Measurements from ENCODE around the gene F9. TPM values are rescaled to one million over a fixed set of nuclear protein-coding genes. Genes with fewer than 3 reads are reported as not detected.

F9 gene
- total and polyA plus RNA-seq, 2 of the 8 experiments (the other 6 are each of a cell fraction or from before 2014, with no cell fraction given): not detected

GRCh38 chrX:139542652-139543051 lies 12.1 kb downstream of the F9 start:
- H3K9ac ChIP-seq (replicated peaks in 1 of 4; ENCODE audit: extremely low read depth in 1 of 4, low read depth in 3 of 4, low read length in 3 of 4): no peak overlapping the region
- H3K56ac ChIP-seq (replicated peaks; ENCODE audit: insufficient read length, low read depth, low read length): no peak overlapping the region
- no peak overlapping the region for H3K4ac ChIP-seq (replicated peaks; ENCODE audit: insufficient read length, low read depth, low read length)
- no peaks in the 10 kb centered on the region for H3K23me2 ChIP-seq (ENCODE audit: low read depth, low read length)
- no peak overlapping the region for H4K5ac ChIP-seq (ENCODE audit: insufficient read length, low read depth, low read length)
- no peak overlapping the region for H3K4me3 ChIP-seq (ENCODE audit: extremely low read depth in 1 of 4, insufficient read depth in 2 of 4, low read depth in 3 of 4, low read length in 4 of 4)
- WGBS, 2 experiments (ENCODE audit: extremely low coverage in 1 of 2, insufficient coverage in 1 of 2, insufficient read length in 1 of 2, insufficient replicate concordance in 2 of 2, low coverage in 1 of 2, low lambda C conversion rate in 2 of 2, missing lambda C conversion rate in 1 of 2): 83% methylated on average over 1 of the region's 1 CpG; no CpG with 5 or more reads in 1 of the 2 experiments
- no peaks in the 10 kb centered on the region for H3K36me3 ChIP-seq (ENCODE audit: control insufficient read depth in 2 of 4, insufficient read depth in 4 of 4, low read length in 3 of 4)
- no peak overlapping the region for H4K8ac ChIP-seq (ENCODE audit: extremely low read depth, insufficient read depth, low read length)
- no peak overlapping the region for H2BK120ac ChIP-seq (replicated peaks; ENCODE audit: low read depth, low read length)
- no peaks in the 10 kb centered on the region for H4K20me1 ChIP-seq (replicated peaks in 1 of 2; ENCODE audit: control insufficient read depth in 1 of 2, insufficient read depth in 2 of 2, low read length in 2 of 2)
- H2BK12ac ChIP-seq (ENCODE audit: low read depth, low read length): no peak overlapping the region
- H2AFZ ChIP-seq (ENCODE audit: low read length): no peak overlapping the region
- no peak overlapping the region for H2BK15ac ChIP-seq (ENCODE audit: low read length)
- no peak overlapping the region for H2AK5ac ChIP-seq (ENCODE audit: low read depth, low read length)
- FAIRE-seq (no peak), DNase-seq (ENCODE audit: low read depth in 1 of 2, low spot score in 2 of 2) (no peak)
- no peak overlapping the region for H3K23ac ChIP-seq (ENCODE audit: insufficient read length)
- H3K4me1 ChIP-seq (replicated peaks in 1 of 4; ENCODE audit: control insufficient read depth in 3 of 4, insufficient read depth in 4 of 4, low read length in 3 of 4): no peaks in the 10 kb centered on the region
- TF ChIP-seq TEAD4 (IDR thresholded peaks at IDR 0.05; ENCODE audit: low read depth, low read length) (no peak), BRCA1 (IDR thresholded peaks at IDR 0.05; ENCODE audit: low read depth, low read length) (no peak), BACH1 (IDR thresholded peaks at IDR 0.05; ENCODE audit: low read length) (no peak)
- H3K27ac ChIP-seq (ENCODE audit: low read depth, low read length): no peak overlapping the region
- H4K91ac ChIP-seq (replicated peaks; ENCODE audit: insufficient read length, low read length): no peak overlapping the region
- POLR2A ChIA-PET (ENCODE audit: partially characterized antibody): no interaction called here
- H3K9me3 ChIP-seq (ENCODE audit: insufficient read depth in 2 of 2, low read depth in 1 of 2, low read length in 1 of 2): no peaks in the 10 kb centered on the region
- H2BK20ac ChIP-seq (ENCODE audit: low read length): no peak overlapping the region
- no peaks in the 10 kb centered on the region for H3K79me1 ChIP-seq (ENCODE audit: low read depth, low read length)
- no peak overlapping the region for H2BK5ac ChIP-seq (ENCODE audit: low read depth, low read length)
- H3K4me2 ChIP-seq (ENCODE audit: insufficient read depth in 1 of 2, low read depth in 2 of 2, low read length in 2 of 2): no peak overlapping the region
- no peak overlapping the region for H3K14ac ChIP-seq (ENCODE audit: insufficient read length)
- no peaks in the 10 kb centered on the region for H3K27me3 ChIP-seq (replicated peaks in 1 of 4; ENCODE audit: control insufficient read depth in 3 of 4, extremely low read depth in 1 of 4, insufficient read depth in 3 of 4, low read length in 3 of 4)
- no peaks in the 10 kb centered on the region for H3K79me2 ChIP-seq (ENCODE audit: control insufficient read depth in 1 of 2, insufficient read depth in 2 of 2, low read length in 2 of 2)
- CTCF ChIA-PET (ENCODE audit: partially characterized antibody): no interaction called here
- no peak overlapping the region for H3K18ac ChIP-seq (ENCODE audit: extremely low read depth, low read length)

Measured in H1 (cell line).